ENCODE measurements around the gene MAFG. TPM values are rescaled to one million over a fixed set of nuclear protein-coding genes. Genes with fewer than 3 reads are reported as not detected.

Gene MAFG
- total and polyA plus RNA-seq, 2 experiments from 2014 or later = 16.1 to 27.0 TPM

GRCh38 chr17:81942167-81942553 lies 14.6 kb upstream of the MAFG start:
- Histone ChIP-seq H3K27ac (peak overlapping the region; percentile 83), H3K36me3 (no peaks in the 10 kb centered on the region), H3K4me1 (ENCODE audit: low read depth) (peaks cover 46% of the 10 kb centered on the region), H3K4me3 (peak overlapping the region; percentile 15), H3K27me3 (no peaks in the 10 kb centered on the region), H3K9me3 (ENCODE audit: low read depth) (no peaks in the 10 kb centered on the region)
- TF ChIP-seq CTCF (IDR thresholded peaks at IDR 0.05; ENCODE audit: low read depth, low read length) = no peak
- no peak for DNase-seq (ENCODE audit: low read depth in 1 of 2, low spot score in 1 of 2)

GRCh38 chr17:81941484-81942166 lies 14.1 kb upstream of the MAFG start:
- H3K4me1 ChIP-seq (ENCODE audit: low read depth) = peaks cover 43% of the 10 kb centered on the region
- no peak for TF ChIP-seq CTCF (IDR thresholded peaks at IDR 0.05; ENCODE audit: low read depth, low read length)
- no peaks in the 10 kb centered on the region for H3K36me3 ChIP-seq
- peak in 1 of 2 donors; percentile 92 for DNase-seq (ENCODE audit: low read depth in 1 of 2, low spot score in 1 of 2)
- peak overlapping the region; percentile 83 for H3K27ac ChIP-seq
- peak overlapping the region; percentile 15 for H3K4me3 ChIP-seq
- H3K27me3 ChIP-seq = no peaks in the 10 kb centered on the region
- no peaks in the 10 kb centered on the region for H3K9me3 ChIP-seq (ENCODE audit: low read depth)

- Histone ChIP-seq H3K36me3 (no peaks in the 10 kb centered on the region), H3K27me3 (no peaks in the 10 kb centered on the region), H3K4me3 (no peak overlapping the region), H3K9me3 (ENCODE audit: low read depth) (no peaks in the 10 kb centered on the region), H3K27ac (peak overlapping the region; percentile 80), H3K4me1 (ENCODE audit: low read depth) (peaks cover 46% of the 10 kb centered on the region)
- TF ChIP-seq CTCF (IDR thresholded peaks at IDR 0.05; ENCODE audit: low read depth, low read length) = no peak
- DNase-seq (ENCODE audit: low read depth in 1 of 2, low spot score in 1 of 2) = no peak
Measured at GRCh38 chr17:81940538-81941483, 13.3 kb upstream of the MAFG start.

- no peak overlapping the region for H3K4me3 ChIP-seq
- peaks cover 46% of the 10 kb centered on the region for H3K4me1 ChIP-seq (ENCODE audit: low read depth)
- H3K27me3 ChIP-seq = no peaks in the 10 kb centered on the region
- peak overlapping the region; percentile 80 for H3K27ac ChIP-seq
- H3K9me3 ChIP-seq (ENCODE audit: low read depth) = no peaks in the 10 kb centered on the region
- TF ChIP-seq CTCF (IDR thresholded peaks at IDR 0.05; ENCODE audit: low read depth, low read length) = no peak
- no peaks in the 10 kb centered on the region for H3K36me3 ChIP-seq
- peak in 1 of 2 donors; percentile 54 for DNase-seq (ENCODE audit: low read depth in 1 of 2, low spot score in 1 of 2)
Measured at GRCh38 chr17:81939881-81940385, 12.4 kb upstream of the MAFG start.

- Histone ChIP-seq H3K4me3 (no peak overlapping the region), H3K27ac (peak overlapping the region; percentile 80), H3K4me1 (ENCODE audit: low read depth) (peaks cover 46% of the 10 kb centered on the region), H3K9me3 (ENCODE audit: low read depth) (no peaks in the 10 kb centered on the region), H3K36me3 (no peaks in the 10 kb centered on the region), H3K27me3 (no peaks in the 10 kb centered on the region)
- DNase-seq (ENCODE audit: low read depth in 1 of 2, low spot score in 1 of 2) = no peak
- no peak for TF ChIP-seq CTCF (IDR thresholded peaks at IDR 0.05; ENCODE audit: low read depth, low read length)
Measured at GRCh38 chr17:81939218-81939617, 11.7 kb upstream of the MAFG start.
